Motor neuron (in vitro differentiated cells): ENCODE measurements around the gene TEDDM1. TPM values are rescaled to one million over a fixed set of nuclear protein-coding genes. Genes with fewer than 3 reads are reported as not detected.
A peak's percentile ranks its signal among the peaks of the same experiment; 100 is the strongest.

Source experiments
- ATAC-seq, 8 experiments: fragments of 200-7000 bp; cut with Tn5 transposase; replicated peaks in 6 of 8; 2 replicates each; pipeline ENCODE4 v1.8.0; 2021; ENCODE audit warnings: mild to moderate bottlenecking in 8 of 8, moderate library complexity in 8 of 8
- H3K27ac ChIP-seq, 2 donors: fragments of 250-450 bp; sonication (Bioruptor Pico); 2 replicates each; pipeline ENCODE4 v1.9.0; 2021; ENCODE audit warnings: antibody characterized with exemption in 2 of 2, mild to moderate bottlenecking in 2 of 2, moderate library complexity in 1 of 2
- H3K4me1 ChIP-seq, 2 donors: fragments of 250-450 bp; sonication (Bioruptor Pico); replicated peaks in 1 of 2; 2 replicates each; pipeline ENCODE4 v1.6.1; 2021; ENCODE audit warnings: antibody characterized with exemption in 2 of 2, mild to moderate bottlenecking in 2 of 2, moderate library complexity in 1 of 2
- H3K4me3 ChIP-seq, 5 donors: fragments of 250-450 bp; sonication (Bioruptor Pico); 2 replicates each; pipeline ENCODE4 v1.9.0; 2021; ENCODE audit warnings: antibody characterized with exemption in 5 of 5, mild to moderate bottlenecking in 5 of 5, moderate library complexity in 4 of 5
- WGBS, 10 experiments: fragments of 450-650 bp; shearing (Covaris generic); methylation state at CpG; one replicate each; pipeline ENCODE4 v1.0.0; 2022; 5-methylcytosine and 5-hydroxymethylcytosine counted together
- in situ Hi-C, 9 experiments: fragments of 400-800 bp; cut with MboI; loops; one replicate each; pipeline ENCODE4 v1.15.0; 2021; ENCODE audit warnings: low sequenced_read_pairs in 9 of 9, low pct_unique_long_range_greater_than_20kb in 2 of 9; ENCODE audit not compliant: unreplicated experiment in 9 of 9
- total RNA-seq, 8 experiments: library from RNA; unstranded; fragments of 300-600 nt; gene quantifications; 2 replicates each; pipeline versions ENCODE4 v1.2.3 to v1.2.4, GENCODE V29; 2022

The TEDDM1 gene
- total RNA-seq, 8 experiments from 2014 or later = 0.11 to 1.1 (median 0.30) TPM

DNA sequence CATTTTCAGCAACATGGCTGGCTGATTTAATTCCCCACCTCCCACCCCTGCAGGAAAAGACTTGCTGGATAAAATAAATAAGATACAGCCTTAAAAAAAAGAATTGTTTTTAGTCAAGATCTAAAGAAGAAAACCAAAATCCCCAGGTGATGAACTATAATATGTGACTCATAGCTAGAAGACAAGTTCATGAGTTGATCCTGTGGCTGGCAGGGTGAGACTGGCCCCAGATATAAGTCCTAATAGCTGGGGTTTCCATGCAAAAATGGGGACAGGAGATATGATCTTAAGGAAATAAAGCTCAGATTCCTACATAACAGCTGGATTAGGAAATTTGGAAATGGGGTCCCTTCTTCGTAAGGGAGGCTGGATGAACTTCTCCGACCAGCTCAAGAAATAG is 27.6 kb upstream of the TEDDM1 start:
- H3K4me3 ChIP-seq = no peak overlapping the region

DNA sequence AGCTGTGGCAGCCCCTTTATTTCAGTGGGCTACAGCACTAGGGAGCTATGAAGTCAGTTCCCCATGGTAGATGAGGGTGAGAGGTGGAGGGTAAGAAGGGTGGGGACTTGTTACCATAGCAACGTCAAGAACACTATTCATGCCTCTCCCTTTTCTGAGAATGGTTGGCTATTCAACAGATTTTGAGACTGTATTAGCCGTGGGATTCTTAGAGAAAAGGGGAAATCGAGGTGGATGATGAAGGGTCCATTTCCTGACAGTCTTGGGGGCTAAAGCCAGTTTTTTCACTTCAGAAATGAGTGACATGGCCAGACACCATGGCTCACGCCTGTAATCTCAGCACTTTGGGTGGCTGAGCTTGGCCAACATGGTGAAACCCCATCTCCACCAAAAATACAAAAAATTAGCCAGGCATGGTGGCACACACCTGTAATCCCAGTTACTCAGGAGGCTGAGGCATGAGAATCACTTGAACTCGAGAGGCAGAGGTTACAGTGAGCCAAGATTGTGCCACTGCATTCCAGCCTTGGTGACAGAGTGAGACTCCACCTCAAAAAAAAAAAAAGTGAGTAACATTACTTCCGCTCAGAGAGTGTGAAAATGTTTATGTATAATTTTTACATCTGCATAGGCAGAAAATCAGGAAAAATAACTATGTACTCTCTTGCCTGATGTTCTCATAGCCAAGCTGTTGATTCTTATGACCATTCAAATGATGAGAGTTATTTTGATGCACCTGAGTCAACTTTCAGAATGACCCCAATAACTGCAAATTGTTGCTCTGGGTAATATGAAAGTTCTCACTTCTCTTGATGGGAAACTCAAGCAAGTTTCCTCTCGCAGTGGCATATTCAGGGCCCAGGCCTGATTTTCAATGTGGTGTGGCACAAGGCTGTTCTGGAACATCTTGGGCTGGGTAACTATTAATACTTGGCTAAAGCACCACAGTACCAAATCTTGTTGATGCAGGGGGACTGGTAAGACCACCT is 26.3 kb upstream of the TEDDM1 start:
- in situ Hi-C loops = no loop called here

More for the DNA sequence above, 27.6 kb upstream of the TEDDM1 start:
- ATAC-seq = no peak
- in situ Hi-C loops = no loop called here
- no peak overlapping the region for H3K27ac ChIP-seq
- H3K4me1 ChIP-seq = no peaks in the 10 kb centered on the region
- WGBS, 10 experiments = 0 to 100% (median 84%) methylated on average over 1 to 2 of the region's 2 CpGs; no CpG with 5 or more reads in 2 of the 10 experiments

DNA sequence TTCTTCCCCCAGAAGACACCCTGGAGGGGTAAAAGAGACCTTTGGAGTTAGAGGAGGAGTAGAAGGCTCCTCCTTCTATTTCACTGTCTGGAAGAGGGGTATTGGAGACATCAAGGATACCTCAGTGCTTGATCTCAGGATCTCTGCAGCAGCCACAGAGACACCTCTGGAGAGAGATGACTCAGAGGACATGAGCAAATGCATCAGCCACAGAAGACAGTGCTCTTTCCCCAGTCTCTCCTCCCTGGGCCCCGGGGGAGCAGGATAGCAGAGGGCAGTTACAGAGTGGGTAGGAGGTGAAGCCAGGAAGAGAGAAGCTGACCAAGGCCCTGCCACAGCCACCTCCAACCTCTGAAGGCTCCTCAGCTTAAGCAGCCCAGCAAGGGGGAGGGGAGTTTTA is 15.3 kb upstream of the TEDDM1 start:
- H3K4me3 ChIP-seq = no peak overlapping the region
- ATAC-seq = no peak
- 20 to 43% (median 35%) methylated on average over 1 of the region's 1 CpG; no CpG with 5 or more reads in 6 of the 10 experiments for WGBS, 10 experiments
- no peak overlapping the region for H3K27ac ChIP-seq
- H3K4me1 ChIP-seq = no peaks in the 10 kb centered on the region
- in situ Hi-C loops = no loop called here

More for the DNA sequence above, 26.3 kb upstream of the TEDDM1 start:
- H3K27ac ChIP-seq = no peak overlapping the region
- 23 to 83% (median 75%) methylated on average over 1 to 7 of the region's 7 CpGs; no CpG with 5 or more reads in 1 of the 10 experiments for WGBS, 10 experiments
- peak in 2 of 8 experiments; percentile 29 to 86 for ATAC-seq
- no peak overlapping the region for H3K4me3 ChIP-seq
- H3K4me1 ChIP-seq = no peaks in the 10 kb centered on the region

DNA sequence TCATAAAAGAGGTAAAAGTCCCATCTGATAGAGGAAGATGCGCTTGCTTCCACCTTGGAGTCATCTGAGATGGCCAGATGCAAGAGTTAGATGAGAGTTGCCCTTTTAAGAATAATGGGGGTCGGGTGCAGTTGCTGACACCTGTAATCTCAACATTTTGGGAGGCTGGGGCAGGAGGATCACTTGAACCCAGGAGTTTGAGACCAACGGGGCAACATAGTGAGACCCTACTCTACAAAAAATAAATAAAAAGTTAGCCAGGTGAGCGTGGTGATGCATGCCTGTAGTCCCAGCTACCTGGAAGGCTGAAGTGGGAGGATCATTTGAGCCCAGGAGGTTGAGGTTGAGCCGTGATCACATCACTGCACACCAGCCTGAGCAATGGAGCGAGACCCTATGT is 13.5 kb upstream of the TEDDM1 start:
- in situ Hi-C loops = no loop called here
- ATAC-seq = no peak
- no peak overlapping the region for H3K4me3 ChIP-seq

DNA sequence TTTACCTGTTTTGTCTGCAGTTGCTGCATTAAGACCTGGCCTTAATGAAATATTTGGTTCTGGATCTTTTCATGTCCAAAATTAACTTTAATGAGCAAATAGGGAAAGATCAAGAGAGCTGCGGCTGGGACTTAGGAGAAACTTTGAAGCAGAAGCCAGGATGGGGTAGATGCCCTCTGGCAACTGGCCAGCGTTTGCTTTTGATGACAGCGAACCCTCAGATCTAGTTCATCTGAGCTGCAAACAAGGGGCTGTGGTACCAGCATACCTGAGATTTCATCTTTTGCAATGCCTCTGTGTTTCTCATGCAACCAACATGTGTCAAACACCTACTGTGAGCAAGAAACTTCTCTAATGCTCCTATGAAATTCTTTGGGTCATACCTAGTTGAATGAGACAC is 13.0 kb upstream of the TEDDM1 start:
- in situ Hi-C loops = no loop called here
- 20 to 100% (median 86%) methylated on average over 1 to 3 of the region's 3 CpGs; no CpG with 5 or more reads in 3 of the 10 experiments for WGBS, 10 experiments
- H3K4me1 ChIP-seq = no peaks in the 10 kb centered on the region
- no peak overlapping the region for H3K27ac ChIP-seq
- H3K4me3 ChIP-seq = no peak overlapping the region
- ATAC-seq = no peak

More for the DNA sequence above, 13.5 kb upstream of the TEDDM1 start:
- H3K4me1 ChIP-seq = no peaks in the 10 kb centered on the region
- 0 to 100% (median 81%) methylated on average over 1 to 6 of the region's 6 CpGs; no CpG with 5 or more reads in 1 of the 10 experiments for WGBS, 10 experiments
- no peak overlapping the region for H3K27ac ChIP-seq

DNA sequence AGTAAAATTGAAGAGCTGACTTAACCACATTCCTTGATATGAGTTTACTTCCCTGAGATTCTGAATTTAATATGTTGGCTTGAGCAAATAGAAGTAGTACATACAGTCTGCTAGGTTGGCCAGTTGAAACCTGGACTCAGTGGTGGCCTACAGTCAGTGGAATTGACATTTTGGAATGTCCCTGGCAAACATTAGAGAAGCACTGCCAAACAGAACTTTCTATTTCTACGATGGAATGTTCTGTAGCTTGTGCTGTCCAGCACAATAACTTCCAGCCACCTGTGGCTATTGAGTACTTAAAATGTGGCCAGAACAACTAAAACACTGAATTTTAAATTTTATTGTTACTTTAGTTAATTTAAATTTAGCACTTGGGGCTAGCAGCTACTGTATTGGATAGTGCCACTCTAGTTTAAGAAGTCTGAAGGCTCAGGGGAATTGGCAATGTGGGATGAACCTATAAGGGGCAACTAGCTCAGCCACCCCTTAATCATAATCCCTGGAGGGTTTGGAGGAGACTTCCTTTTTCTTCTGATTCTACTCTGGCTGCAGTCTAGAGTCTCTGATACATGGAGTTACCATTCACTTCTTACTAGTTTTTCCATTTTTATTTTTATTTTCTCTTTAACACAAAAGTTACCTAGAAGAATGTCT is 10.3 kb upstream of the TEDDM1 start:
- no peak overlapping the region for H3K27ac ChIP-seq
- H3K4me3 ChIP-seq = no peak overlapping the region
- H3K4me1 ChIP-seq = no peaks in the 10 kb centered on the region
- no peak for ATAC-seq
- in situ Hi-C loops = no loop called here
- WGBS, 10 experiments = 14 to 100% (median 71%) methylated on average over 1 of the region's 1 CpG; no CpG with 5 or more reads in 3 of the 10 experiments

DNA sequence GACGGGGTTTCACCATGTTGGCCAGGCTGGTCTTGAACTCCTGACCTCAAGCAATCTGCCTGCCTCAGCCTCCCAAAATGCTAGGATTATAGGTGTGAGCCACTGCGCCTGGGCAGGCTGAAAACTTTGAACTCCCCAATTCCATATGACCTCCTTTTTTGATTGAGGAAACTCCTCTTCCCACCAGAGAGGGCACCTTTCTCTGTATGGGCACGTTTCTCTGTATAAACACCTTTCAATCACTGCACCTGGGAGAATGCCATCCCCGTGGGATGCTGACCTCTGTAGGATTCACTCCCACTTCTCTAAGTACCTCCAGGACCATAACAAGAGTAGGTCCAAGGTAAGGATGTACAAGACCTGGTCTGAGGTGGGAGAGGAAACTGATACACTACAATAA is 9.7 kb upstream of the TEDDM1 start:
- Histone ChIP-seq H3K27ac (no peak overlapping the region), H3K4me1 (no peaks in the 10 kb centered on the region), H3K4me3 (no peak overlapping the region)
- in situ Hi-C loops = no loop called here
- no peak for ATAC-seq
- WGBS, 10 experiments = 39 to 100% (median 80%) methylated on average over 1 to 4 of the region's 4 CpGs; no CpG with 5 or more reads in 3 of the 10 experiments

DNA sequence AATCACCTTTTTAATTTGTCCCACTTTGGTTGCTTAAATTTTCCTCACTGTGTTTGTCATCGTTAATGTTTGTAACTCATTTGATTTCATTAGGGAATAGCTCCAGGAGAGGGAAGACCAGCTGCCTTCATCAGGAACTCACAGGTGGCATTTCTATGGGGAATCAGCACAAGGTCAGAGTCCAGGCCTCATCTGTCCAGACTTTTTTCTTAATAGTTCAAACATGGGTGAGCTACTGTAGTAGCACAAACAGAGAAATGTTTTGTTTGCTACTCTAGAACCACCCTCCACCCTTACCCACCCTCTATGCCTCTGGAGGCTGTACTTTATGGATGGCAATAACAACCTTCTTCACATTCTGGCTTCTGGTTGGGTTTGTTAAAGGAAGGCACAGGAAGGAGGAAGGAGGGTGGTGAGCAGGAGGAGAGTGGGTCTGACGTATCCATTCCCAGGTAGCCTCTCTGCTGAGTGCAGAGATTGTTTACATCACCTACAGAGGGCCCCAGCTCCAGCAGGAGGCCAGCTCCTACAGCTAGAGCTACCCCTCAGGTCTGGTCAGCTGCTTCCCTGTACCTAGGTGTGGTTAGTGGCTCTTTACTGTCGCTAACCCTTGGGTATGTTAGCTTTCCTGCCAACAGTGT is 8.1 kb upstream of the TEDDM1 start:
- H3K27ac ChIP-seq = no peak overlapping the region
- no peaks in the 10 kb centered on the region for H3K4me1 ChIP-seq
- in situ Hi-C loops = no loop called here
- ATAC-seq = no peak
- no peak overlapping the region for H3K4me3 ChIP-seq
- WGBS, 10 experiments = 8 to 100% (median 75%) methylated on average over 1 to 3 of the region's 3 CpGs; no CpG with 5 or more reads in 1 of the 10 experiments

DNA sequence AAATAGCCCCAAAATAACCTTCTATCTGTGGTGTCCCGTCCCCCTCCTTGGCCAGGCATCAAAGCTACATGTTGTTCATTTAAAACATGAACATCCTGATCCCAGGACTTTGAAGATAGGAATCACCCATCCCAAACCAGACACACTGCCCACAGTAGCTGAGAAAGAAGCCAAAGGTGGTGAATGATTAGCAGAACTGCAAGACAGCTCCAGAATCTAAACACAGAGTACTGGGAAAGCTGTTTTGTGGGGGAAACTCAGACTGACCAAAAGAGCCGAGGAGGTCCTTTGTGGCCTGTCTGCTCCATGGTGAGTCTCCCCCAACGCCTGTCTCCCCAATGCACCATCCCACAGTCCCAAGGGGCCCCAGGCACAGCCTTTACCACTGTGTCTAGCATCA is 7.3 kb upstream of the TEDDM1 start:
- in situ Hi-C loops = no loop called here
- Histone ChIP-seq H3K4me3 (no peak overlapping the region), H3K4me1 (no peaks in the 10 kb centered on the region), H3K27ac (no peak overlapping the region)
- WGBS, 10 experiments = 0 to 88% (median 73%) methylated on average over 1 to 3 of the region's 3 CpGs; no CpG with 5 or more reads in 5 of the 10 experiments
- ATAC-seq = no peak

DNA sequence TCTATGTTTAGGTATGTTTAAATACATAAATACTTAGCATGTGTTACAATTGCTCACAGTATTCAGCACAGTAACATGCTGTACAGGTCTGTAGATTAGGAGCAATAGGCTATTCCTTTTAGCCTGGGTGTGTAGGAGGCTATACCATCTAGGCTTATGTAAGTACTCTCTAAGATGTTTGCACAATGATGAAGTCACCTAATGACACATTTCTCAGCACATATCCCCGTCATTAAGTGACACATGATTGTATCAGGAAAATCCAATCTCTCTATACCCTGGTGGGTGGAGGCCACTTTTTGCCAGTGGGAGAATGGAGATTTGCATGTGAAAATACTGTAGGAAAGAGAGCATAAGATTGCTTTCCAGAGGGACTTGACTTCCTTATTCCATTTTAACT is 5.5 kb upstream of the TEDDM1 start:
- Histone ChIP-seq H3K27ac (no peak overlapping the region), H3K4me3 (no peak overlapping the region), H3K4me1 (no peaks in the 10 kb centered on the region)
- in situ Hi-C loops = no loop called here
- ATAC-seq = peak in 3 of 8 experiments; percentile 61 to 75 (median 69)
- 0 to 90% (median 83%) methylated on average over 1 of the region's 1 CpG; no CpG with 5 or more reads in 3 of the 10 experiments for WGBS, 10 experiments

DNA sequence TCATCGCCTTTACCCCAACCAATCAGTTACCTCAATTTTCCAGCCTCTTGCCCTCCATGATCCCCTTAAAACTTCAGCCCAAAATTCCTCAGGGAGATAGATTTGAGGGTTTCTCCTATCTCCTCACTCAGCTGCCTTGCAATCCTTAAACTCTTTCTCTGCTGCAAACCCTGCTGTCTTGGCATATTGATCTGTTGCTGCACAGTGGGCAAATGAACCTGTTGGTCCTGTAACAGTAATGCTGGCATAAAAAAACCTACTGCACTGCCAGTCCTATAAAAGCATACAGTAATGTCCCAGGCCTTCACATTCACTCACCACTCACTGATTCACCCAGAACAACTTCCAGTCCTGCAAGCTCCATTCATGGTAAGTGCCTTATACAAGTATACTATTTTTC is 5.1 kb upstream of the TEDDM1 start:
- Histone ChIP-seq H3K4me3 (no peak overlapping the region), H3K27ac (no peak overlapping the region), H3K4me1 (no peaks in the 10 kb centered on the region)
- WGBS, 10 experiments = 33 to 100% (median 100%) methylated on average over 1 of the region's 1 CpG; no CpG with 5 or more reads in 5 of the 10 experiments
- in situ Hi-C loops = no loop called here
- no peak for ATAC-seq

DNA sequence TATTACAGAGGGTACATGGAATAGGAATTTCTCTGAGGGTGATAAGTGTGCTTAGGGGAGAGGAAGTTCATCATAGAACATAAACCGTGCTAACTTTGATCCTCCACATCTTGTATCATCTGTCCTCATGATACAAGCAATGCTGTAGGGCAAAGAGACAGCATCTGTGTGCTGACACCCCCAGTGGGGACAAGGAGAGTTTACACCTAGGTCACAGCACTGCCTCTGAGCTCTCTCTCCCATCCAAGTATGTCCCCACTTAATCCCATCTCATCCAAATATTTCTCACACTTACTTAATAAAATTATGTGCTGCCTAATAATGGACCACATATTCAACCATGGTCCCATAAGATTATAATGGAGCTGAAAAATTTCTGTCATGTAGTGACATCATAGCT is 4.3 kb upstream of the TEDDM1 start:
- peak in 1 of 8 experiments; percentile 76 for ATAC-seq
- Histone ChIP-seq H3K4me3 (no peak overlapping the region), H3K4me1 (no peaks in the 10 kb centered on the region), H3K27ac (no peak overlapping the region)
- in situ Hi-C loops = loop anchor here in 1 of 9 experiments (5.0 kb wide), 1 partner anchor 322 kb away; no protein-coding TSS in a partner anchor
- WGBS, 10 experiments = 33 to 88% (median 67%) methylated on average over 1 of the region's 1 CpG; no CpG with 5 or more reads in 3 of the 10 experiments
